LNCaP clone FGC (cell line): ENCODE measurements around the gene RPS15A.

Experiments used
- DNase-seq: peaks from one replicate; pipeline ENCODE4 v3.0.0-alpha.2; 2011; ENCODE audit warnings: low read depth
- H3K4me3 ChIP-seq: 2 replicates; pipeline ENCODE4 v1.5.1; 2011; ENCODE audit warnings: mild to moderate bottlenecking, low read depth, low read length, control low read depth
- CTCF ChIP-seq: IDR thresholded peaks from 2 replicates; pipeline ENCODE4 v1.5.1; 2012; ENCODE audit warnings: mild to moderate bottlenecking; ENCODE audit not compliant: control insufficient read depth, insufficient read depth; ENCODE audit errors: extremely low read depth

The RPS15A gene

GRCh38 chr16:18789850-18790706 is at the start of gene RPS15A:
Gene RPS15A, minus strand, starts transcription at chr16:18790334. Its CDS starts 1,221 bp downstream, at chr16:18789113.
- H3K4me3 ChIP-seq, result peak within 1 kb of the TSS; percentile 100
- no peak for TF ChIP-seq CTCF

GRCh38 chr16:18839555-18839954 is 49.4 kb upstream of the RPS15A start:
- DNase-seq, result peak; percentile 51
- TF ChIP-seq CTCF, result no peak

More at GRCh38 chr16:18789850-18790706, at the start of gene RPS15A:
- DNase-seq, result peak; percentile 97

GRCh38 chr16:18836702-18837101 is 46.6 kb upstream of the RPS15A start:
- DNase-seq, result no peak
- H3K4me3 ChIP-seq, result no peak overlapping the region
- TF ChIP-seq CTCF, result no peak

More at GRCh38 chr16:18839555-18839954, 49.4 kb upstream of the RPS15A start:
- no peak overlapping the region for H3K4me3 ChIP-seq

GRCh38 chr16:18834864-18835263 is 44.7 kb upstream of the RPS15A start:
- H3K4me3 ChIP-seq, result no peak overlapping the region
- no peak for DNase-seq
- TF ChIP-seq CTCF, result no peak

GRCh38 chr16:18833707-18834505 is 43.8 kb upstream of the RPS15A start:
- H3K4me3 ChIP-seq, result no peak overlapping the region
- TF ChIP-seq CTCF, result 0 out of 2 replicates have a peak, but pooled peaks have one; percentile 18
- no peak for DNase-seq

- DNase-seq, result no peak
- H3K4me3 ChIP-seq, result no peak overlapping the region
- TF ChIP-seq CTCF, result no peak
These were observed 42.5 kb upstream of the RPS15A start for GRCh38 chr16:18832613-18833012.
